Neural cell (in vitro differentiated cells): ENCODE measurements around the gene OXLD1. TPM values are rescaled to one million over a fixed set of nuclear protein-coding genes. Genes with fewer than 3 reads are reported as not detected.

Experiments
- H2AFZ ChIP-seq: fragments of 200-600, 300-800 bp; sonication (generic), shearing (Covaris generic); 2 replicates; pipeline ENCODE4 v1.6.0; 2014; ENCODE audit warnings: low read depth, mild to moderate bottlenecking, antibody characterized with exemption, low read length, moderate library complexity
- H3F3A ChIP-seq: fragments of 200-600 bp; shearing (Covaris generic); 2 replicates; pipeline ENCODE4 v1.6.1; 2016; ENCODE audit warnings: mild to moderate bottlenecking, moderate library complexity, mixed read lengths, antibody characterized with exemption, low read length; ENCODE audit not compliant: insufficient read depth, poor library complexity, severe bottlenecking
- H3K27ac ChIP-seq: fragments of 200-600, 300-800 bp; sonication (generic), shearing (Covaris generic); 2 replicates; pipeline ENCODE4 v1.5.1; 2014; ENCODE audit warnings: mild to moderate bottlenecking, low read length, moderate library complexity
- H3K27me3 ChIP-seq: fragments of 300-800, 200-600 bp; sonication (generic), shearing (Covaris generic); 2 replicates; pipeline ENCODE4 v1.6.0; 2014; ENCODE audit warnings: mild to moderate bottlenecking, low read depth, low read length, moderate library complexity; ENCODE audit not compliant: insufficient read depth
- H3K36me3 ChIP-seq: fragments of 300-800, 200-600 bp; sonication (generic), shearing (Covaris generic); 2 replicates; pipeline ENCODE4 v1.5.1; 2014; ENCODE audit warnings: mild to moderate bottlenecking, antibody characterized with exemption, low read length, moderate library complexity; ENCODE audit not compliant: insufficient read depth
- H3K4me2 ChIP-seq: fragments of 300-800, 200-600 bp; sonication (generic), shearing (Covaris generic); 2 replicates; pipeline ENCODE4 v1.6.0; 2014; ENCODE audit warnings: mild to moderate bottlenecking, low read length
- H3K4me3 ChIP-seq: fragments of 300-800, 200-600 bp; sonication (generic), shearing (Covaris generic); 2 replicates; pipeline ENCODE4 v1.5.1; 2014; ENCODE audit warnings: mild to moderate bottlenecking, low read length, moderate library complexity
- H3K79me2 ChIP-seq: fragments of 200-600 bp; shearing (Covaris generic); replicated peaks from 2 replicates; pipeline ENCODE4 v1.6.0; 2014; ENCODE audit warnings: mild to moderate bottlenecking, low read length, moderate library complexity; ENCODE audit not compliant: insufficient read depth
- H3K9ac ChIP-seq: fragments of 300-800, 200-600 bp; sonication (generic), shearing (Covaris generic); 2 replicates; pipeline ENCODE4 v1.6.1; 2016; ENCODE audit warnings: mild to moderate bottlenecking, low read length, mixed read lengths
- H3K9me2 ChIP-seq: fragments of 200-600 bp; shearing (Covaris generic); 2 replicates; pipeline ENCODE4 v1.6.1; 2016; ENCODE audit warnings: mild to moderate bottlenecking, low read length, mixed read lengths; ENCODE audit not compliant: insufficient read depth
- H3K9me3 ChIP-seq: fragments of 200-600, 300-800 bp; sonication (generic), shearing (Covaris generic); 2 replicates; pipeline ENCODE4 v1.6.1; 2016; ENCODE audit warnings: mild to moderate bottlenecking, mixed run types, low read length, moderate library complexity, mixed read lengths
- H4K20me1 ChIP-seq: fragments of 200-600 bp; shearing (Covaris generic); 2 replicates; pipeline ENCODE4 v1.6.1; 2016; ENCODE audit warnings: mild to moderate bottlenecking, mixed run types; ENCODE audit not compliant: insufficient read depth
- EP300 ChIP-seq: fragments of 450-650 bp; conservative IDR thresholded peaks from 2 replicates; pipeline ENCODE4 v1.6.1; 2014; ENCODE audit warnings: antibody characterized with exemption, mild to moderate bottlenecking, moderate library complexity; ENCODE audit not compliant: poor library complexity, severe bottlenecking
- EZH2 ChIP-seq: fragments of 200-600, 300-800 bp; shearing (Covaris generic), sonication (generic); IDR thresholded peaks from 2 replicates; pipeline ENCODE4 v1.6.1; 2014; ENCODE audit warnings: antibody characterized with exemption, low read length, borderline replicate concordance, mild to moderate bottlenecking; ENCODE audit not compliant: insufficient read depth, poor library complexity, severe bottlenecking
- MXI1 ChIP-seq: fragments of 450-650 bp; conservative IDR thresholded peaks from 2 replicates; pipeline ENCODE4 v1.6.1; 2014; ENCODE audit warnings: antibody characterized with exemption, mild to moderate bottlenecking; ENCODE audit not compliant: poor library complexity, severe bottlenecking
- POLR2AphosphoS5 ChIP-seq: IDR thresholded peaks from 2 replicates; pipeline ENCODE4 v1.6.1; 2012
- RAD21 ChIP-seq: fragments of 450-650 bp; conservative IDR thresholded peaks from 2 replicates; pipeline ENCODE4 v1.6.1; 2014; ENCODE audit warnings: antibody characterized with exemption, mild to moderate bottlenecking, moderate library complexity
- SMC3 ChIP-seq: fragments of 450-650 bp; conservative IDR thresholded peaks from 2 replicates; pipeline ENCODE4 v1.6.1; 2014; ENCODE audit warnings: antibody characterized with exemption, mild to moderate bottlenecking, moderate library complexity; ENCODE audit not compliant: poor library complexity
- TAF1 ChIP-seq: IDR thresholded peaks from 2 replicates; pipeline ENCODE4 v1.6.1; 2012; ENCODE audit warnings: low read depth
- polyA plus RNA-seq: library from polyadenylated mRNA; depleted of rRNA; stranded (reverse); fragments of >200 nt; gene quantifications from 2 replicates; pipeline ENCODE4 v1.2.3, GENCODE V29; 2014
- TF ChIP-seq, protein P1 (sequence below): IDR thresholded peaks from 2 replicates; pipeline ENCODE4 v1.6.1; 2012; ENCODE audit warnings: borderline replicate concordance
- TF ChIP-seq, protein P2 (sequence below): fragments of 450-650 bp; IDR thresholded peaks from 2 replicates; pipeline ENCODE4 v1.5.1; 2014; ENCODE audit warnings: antibody characterized with exemption, mild to moderate bottlenecking, moderate library complexity; ENCODE audit not compliant: poor library complexity, severe bottlenecking

OXLD1 gene
- polyA plus RNA-seq, 1 donor from 2014 or later = 61.0 TPM

DNA sequence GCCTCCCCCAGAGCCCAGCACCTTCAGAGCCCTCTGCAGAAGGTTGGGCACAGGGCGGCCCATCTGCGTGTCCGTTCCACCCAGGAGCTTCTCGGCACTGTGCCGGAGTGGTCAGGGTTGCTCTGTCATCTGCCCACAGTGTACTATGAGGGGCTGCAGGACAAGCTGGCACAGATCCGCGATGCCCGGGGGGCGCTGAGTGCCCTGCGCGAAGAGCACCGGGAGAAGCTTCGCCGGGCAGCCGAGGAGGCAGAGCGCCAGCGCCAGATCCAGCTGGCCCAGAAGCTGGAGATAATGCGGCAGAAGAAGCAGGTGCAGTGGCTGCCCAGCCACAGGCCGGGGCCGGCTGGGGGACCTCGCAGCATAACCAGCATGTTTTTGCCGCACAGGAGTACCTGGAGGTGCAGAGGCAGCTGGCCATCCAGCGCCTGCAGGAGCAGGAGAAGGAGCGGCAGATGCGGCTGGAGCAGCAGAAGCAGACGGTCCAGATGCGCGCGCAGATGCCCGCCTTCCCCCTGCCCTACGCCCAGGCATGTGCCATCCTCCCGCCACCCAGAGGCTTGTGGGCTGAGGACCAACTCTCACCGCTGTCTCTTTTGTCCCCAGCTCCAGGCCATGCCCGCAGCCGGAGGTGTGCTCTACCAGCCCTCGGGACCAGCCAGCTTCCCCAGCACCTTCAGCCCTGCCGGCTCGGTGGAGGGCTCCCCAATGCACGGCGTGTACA is 30.0 kb upstream of the OXLD1 start:
- Histone ChIP-seq H3K9me2 (no peaks in the 10 kb centered on the region), H3K9ac (no peak overlapping the region), H3K27ac (no peak overlapping the region), H3K4me3 (no peak overlapping the region), H3F3A (no peaks in the 10 kb centered on the region), H3K4me2 (no peak overlapping the region), H3K9me3 (no peaks in the 10 kb centered on the region), H3K79me2 (no peaks in the 10 kb centered on the region), H3K27me3 (no peaks in the 10 kb centered on the region), H4K20me1 (no peaks in the 10 kb centered on the region), H3K36me3 (peaks cover 5% of the 10 kb centered on the region), H2AFZ (no peak overlapping the region)
- TF ChIP-seq SMC3 (no peak), EZH2 (no peak), MXI1 (no peak), RAD21 (no peak), EP300 (no peak), TAF1 (no peak), POLR2AphosphoS5 (no peak)
- TF ChIP-seq, protein P1, sequence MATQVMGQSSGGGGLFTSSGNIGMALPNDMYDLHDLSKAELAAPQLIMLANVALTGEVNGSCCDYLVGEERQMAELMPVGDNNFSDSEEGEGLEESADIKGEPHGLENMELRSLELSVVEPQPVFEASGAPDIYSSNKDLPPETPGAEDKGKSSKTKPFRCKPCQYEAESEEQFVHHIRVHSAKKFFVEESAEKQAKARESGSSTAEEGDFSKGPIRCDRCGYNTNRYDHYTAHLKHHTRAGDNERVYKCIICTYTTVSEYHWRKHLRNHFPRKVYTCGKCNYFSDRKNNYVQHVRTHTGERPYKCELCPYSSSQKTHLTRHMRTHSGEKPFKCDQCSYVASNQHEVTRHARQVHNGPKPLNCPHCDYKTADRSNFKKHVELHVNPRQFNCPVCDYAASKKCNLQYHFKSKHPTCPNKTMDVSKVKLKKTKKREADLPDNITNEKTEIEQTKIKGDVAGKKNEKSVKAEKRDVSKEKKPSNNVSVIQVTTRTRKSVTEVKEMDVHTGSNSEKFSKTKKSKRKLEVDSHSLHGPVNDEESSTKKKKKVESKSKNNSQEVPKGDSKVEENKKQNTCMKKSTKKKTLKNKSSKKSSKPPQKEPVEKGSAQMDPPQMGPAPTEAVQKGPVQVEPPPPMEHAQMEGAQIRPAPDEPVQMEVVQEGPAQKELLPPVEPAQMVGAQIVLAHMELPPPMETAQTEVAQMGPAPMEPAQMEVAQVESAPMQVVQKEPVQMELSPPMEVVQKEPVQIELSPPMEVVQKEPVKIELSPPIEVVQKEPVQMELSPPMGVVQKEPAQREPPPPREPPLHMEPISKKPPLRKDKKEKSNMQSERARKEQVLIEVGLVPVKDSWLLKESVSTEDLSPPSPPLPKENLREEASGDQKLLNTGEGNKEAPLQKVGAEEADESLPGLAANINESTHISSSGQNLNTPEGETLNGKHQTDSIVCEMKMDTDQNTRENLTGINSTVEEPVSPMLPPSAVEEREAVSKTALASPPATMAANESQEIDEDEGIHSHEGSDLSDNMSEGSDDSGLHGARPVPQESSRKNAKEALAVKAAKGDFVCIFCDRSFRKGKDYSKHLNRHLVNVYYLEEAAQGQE = no peak
- TF ChIP-seq, protein P2, sequence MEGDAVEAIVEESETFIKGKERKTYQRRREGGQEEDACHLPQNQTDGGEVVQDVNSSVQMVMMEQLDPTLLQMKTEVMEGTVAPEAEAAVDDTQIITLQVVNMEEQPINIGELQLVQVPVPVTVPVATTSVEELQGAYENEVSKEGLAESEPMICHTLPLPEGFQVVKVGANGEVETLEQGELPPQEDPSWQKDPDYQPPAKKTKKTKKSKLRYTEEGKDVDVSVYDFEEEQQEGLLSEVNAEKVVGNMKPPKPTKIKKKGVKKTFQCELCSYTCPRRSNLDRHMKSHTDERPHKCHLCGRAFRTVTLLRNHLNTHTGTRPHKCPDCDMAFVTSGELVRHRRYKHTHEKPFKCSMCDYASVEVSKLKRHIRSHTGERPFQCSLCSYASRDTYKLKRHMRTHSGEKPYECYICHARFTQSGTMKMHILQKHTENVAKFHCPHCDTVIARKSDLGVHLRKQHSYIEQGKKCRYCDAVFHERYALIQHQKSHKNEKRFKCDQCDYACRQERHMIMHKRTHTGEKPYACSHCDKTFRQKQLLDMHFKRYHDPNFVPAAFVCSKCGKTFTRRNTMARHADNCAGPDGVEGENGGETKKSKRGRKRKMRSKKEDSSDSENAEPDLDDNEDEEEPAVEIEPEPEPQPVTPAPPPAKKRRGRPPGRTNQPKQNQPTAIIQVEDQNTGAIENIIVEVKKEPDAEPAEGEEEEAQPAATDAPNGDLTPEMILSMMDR = no peak

DNA sequence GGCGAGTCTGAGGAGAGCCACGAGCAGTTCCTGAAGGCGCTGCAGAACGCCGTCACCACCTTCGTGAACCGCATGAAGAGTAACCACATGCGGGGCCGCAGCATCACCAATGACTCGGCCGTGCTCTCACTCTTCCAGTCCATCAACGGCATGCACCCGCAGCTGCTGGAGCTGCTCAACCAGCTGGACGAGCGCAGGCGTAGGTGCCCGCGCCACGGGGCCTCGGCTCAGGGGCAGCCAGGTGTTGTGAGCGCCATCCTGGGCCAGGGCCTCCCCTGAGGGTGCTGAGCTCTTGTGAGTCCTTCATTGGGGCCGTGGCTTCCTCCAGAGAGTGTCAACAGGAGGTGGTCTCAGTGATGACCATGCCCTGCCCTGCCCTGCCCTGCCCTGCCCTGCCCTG is 29.4 kb upstream of the OXLD1 start:
- Histone ChIP-seq H4K20me1 (no peaks in the 10 kb centered on the region), H3K79me2 (no peaks in the 10 kb centered on the region), H3K4me2 (no peak overlapping the region)

More for the DNA sequence above, 29.4 kb upstream of the OXLD1 start:
- H3K9ac ChIP-seq = no peak overlapping the region
- H3K4me3 ChIP-seq = no peak overlapping the region
- H3K27ac ChIP-seq = no peak overlapping the region
- H3K9me2 ChIP-seq = no peaks in the 10 kb centered on the region
- no peak for TF ChIP-seq MXI1
- no peak for TF ChIP-seq TAF1
- TF ChIP-seq POLR2AphosphoS5 = no peak
- no peak for TF ChIP-seq EP300
- no peak for TF ChIP-seq EZH2
- no peak for TF ChIP-seq SMC3
- TF ChIP-seq, protein P2 = no peak
- no peak for TF ChIP-seq RAD21
- TF ChIP-seq, protein P1 = no peak
- no peaks in the 10 kb centered on the region for H3K9me3 ChIP-seq
- H2AFZ ChIP-seq = no peak overlapping the region
- H3K27me3 ChIP-seq = no peaks in the 10 kb centered on the region
- H3F3A ChIP-seq = no peaks in the 10 kb centered on the region
- peaks cover 5% of the 10 kb centered on the region for H3K36me3 ChIP-seq
